GM12872 (cell line): ENCODE results near the gene BANF1.

Source experiments
- CTCF ChIP-seq: IDR thresholded peaks from 3 replicates; pipeline ENCODE4 v1.5.1; 2011; ENCODE audit warnings: low read depth, mild to moderate bottlenecking, low read length, moderate library complexity; ENCODE audit not compliant: insufficient read depth

BANF1 gene

DNA sequence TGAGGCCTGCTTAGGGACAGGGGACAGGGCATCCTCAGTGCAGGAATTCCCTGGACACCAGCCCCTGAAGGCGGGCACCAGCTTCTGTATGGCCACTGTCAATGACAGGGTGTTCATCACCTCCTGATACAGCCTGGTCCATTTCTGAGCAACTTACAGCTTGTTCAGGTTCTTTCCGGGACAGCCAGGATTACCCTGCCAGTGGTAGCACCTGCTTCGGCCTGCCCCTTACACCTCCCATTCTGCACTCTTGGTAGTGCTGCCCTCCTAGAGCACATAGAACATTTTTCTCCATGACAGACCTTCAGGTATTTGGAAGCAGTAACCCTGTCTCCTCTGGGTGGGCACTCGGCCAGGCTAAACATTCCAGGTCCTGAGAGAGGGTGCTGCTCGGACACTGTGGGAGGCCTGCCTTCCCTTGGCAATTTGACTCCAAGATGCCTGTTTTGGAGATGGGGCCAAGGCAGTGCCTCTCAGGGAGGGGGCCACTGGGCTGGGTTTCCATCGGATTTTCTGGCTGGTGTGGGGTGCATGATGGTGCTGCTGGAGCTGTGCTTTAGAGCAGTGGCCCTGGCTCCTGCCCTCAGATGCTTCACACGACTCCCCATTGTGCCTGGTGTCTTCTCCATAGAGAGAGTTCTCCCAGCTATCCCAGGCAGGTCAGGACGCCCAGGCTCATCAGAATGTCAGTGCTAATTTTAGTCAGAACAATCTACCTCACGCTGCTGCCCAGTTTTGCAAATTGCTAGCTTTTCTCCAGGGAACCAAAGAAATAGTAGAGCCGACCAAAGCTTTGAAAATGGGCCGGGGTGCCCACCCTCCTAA is 45.5 kb downstream of the BANF1 start:
- TF ChIP-seq CTCF, result no peak

GRCh38 chr11:66048547-66049323 is 46.4 kb downstream of the BANF1 start, which contains the start of gene GAL3ST3:
Gene GAL3ST3 (minus strand): TSS chr11:66049161. CDS start chr11:66045415, 3,746 bp downstream.
- no peak for TF ChIP-seq CTCF

DNA sequence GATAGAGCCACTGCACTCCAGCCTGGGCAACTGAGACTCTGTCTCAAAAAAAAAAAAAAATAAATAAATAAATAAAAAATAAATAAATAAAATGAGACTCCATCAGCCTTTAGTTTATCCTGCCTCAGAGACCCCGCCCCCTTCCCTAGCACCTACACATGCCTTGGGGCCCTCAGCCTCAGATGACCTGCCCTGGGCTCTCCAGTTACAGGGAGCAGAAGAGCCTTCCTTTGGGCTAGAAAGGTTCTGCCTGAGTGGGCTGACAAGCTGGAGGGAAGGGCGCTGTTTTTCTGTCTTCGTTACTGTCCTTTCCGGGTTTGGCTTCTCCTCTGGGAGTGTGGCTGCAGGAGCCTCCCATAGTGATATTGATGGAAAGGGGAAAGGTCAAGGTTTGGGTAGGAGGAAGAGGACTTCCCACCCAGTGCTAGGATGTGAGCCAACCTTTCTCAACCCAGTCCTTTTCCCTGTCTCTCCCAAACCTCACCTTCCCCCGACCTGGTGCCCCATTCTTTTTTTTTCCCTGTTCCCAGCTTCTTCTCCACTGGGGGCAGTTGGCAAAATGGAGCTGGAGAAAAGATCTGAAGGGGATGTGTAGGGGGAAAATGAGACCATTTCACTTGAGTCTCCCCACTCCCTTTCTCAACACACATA is 48.4 kb downstream of the BANF1 start:
- TF ChIP-seq CTCF, result no peak

GRCh38 chr11:66051371-66051765 is 49.1 kb downstream of the BANF1 start:
- TF ChIP-seq CTCF, result no peak

DNA sequence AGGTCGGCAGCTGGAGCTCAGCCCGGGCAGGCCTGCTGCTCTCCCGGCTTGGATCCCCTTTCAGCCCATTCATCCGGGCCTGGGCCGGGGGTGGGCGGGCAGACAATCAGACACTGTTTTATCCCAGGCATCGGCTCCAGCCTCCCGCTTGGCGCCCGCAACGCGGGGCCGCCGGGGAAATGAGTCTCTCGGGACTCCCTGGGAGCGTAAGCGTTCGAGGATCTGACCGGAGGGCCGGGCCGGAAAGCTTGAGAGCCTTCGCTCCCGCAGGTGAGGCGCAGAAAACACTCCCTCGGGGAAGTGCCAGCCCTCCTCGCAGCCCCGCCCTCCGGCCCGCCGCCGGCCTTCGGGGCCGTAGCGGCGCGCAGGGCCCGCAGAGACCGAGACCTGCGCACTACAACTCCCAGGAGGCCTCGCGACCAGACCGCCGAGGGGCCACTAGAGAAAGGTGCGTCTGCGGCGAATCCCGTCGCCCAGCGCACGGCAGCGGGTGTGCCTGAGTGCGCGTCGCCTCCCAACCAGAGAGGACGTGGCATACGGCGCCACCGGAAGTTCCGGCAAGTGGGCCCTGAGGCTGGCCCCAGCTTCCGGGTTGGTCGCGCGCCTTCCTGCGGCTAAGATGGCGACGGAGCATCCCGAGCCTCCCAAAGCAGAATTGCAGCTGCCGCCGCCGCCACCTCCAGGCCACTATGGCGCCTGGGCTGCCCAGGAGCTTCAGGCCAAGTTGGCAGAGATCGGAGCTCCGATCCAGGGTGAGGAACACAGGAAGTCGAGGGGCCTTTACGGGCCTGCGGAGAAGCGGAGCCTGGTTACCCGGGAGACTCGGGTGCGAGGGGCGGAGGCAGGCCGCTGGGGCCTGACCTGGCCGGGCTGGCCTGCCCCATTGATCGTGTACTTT is 49.7 kb downstream of the BANF1 start, which contains the start of gene SF3B2:
Gene SF3B2, plus strand, starts transcription at position 599 of the 898 bp plus-strand sequence. Its CDS starts 21 bp downstream, at position 620.
- 0 out of 3 replicates have a peak, but pooled peaks have one; percentile 2 for TF ChIP-seq CTCF

DNA sequence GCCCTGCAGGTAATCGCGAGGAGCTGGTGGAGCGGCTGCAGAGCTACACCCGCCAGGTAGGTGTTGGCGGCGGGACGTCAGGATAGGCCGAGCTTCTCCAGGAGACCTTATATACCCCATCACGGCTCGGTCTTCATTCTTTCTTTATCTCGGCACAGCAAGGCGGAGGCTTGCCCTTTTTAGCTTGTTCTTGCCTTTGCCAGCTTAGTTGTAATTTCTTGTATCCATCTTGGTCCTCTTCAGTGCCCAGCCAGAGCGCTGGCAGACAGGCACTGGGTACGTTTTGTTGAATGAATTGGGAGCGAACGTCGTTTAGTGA is 50.3 kb downstream of the BANF1 start:
- no peak for TF ChIP-seq CTCF
